Natural killer cell treated with Interleukin-12 subunit alpha and Interleukin-12 subunit beta and Interleukin-15 and Interleukin-18, amount 100 ng/mL, for 72 hours (primary cell): ENCODE measurements around the gene CORO1A. TPM values are rescaled to one million over a fixed set of nuclear protein-coding genes. Genes with fewer than 3 reads are reported as not detected.
A peak's percentile ranks its signal among the peaks of the same experiment; 100 is the strongest.
"Not testable (repeated sequence)": the region's sequence is repeated elsewhere in the genome, so short reads cannot be mapped to it uniquely, and the experiment has no call there.

Experiments
- ATAC-seq, 2 donors: fragments of 150-1000 bp; cut with Tn5 transposase in 1 of 2; sonication (Bioruptor Pico), chemical (Tn5 transposase) in 1 of 2; 2 replicates each; pipeline ENCODE4 v1.10.0; 2021
- DNase-seq: peaks from one replicate; pipeline ENCODE4 v3.0.0; 2022; ENCODE audit warnings: low spot score
- H3K27ac Mint-ChIP-seq, 2 donors: 1 replicate in 1 of 2; 2 replicates in 1 of 2; pipeline ENCODE4 v1.8.0; 2022; ENCODE audit warnings: mixed read lengths in 2 of 2, mild to moderate bottlenecking in 1 of 2, moderate library complexity in 1 of 2
- H3K27me3 Mint-ChIP-seq, 2 donors: 1 replicate in 1 of 2; 2 replicates in 1 of 2; pipeline ENCODE4 v1.8.0; 2022; ENCODE audit warnings: mixed read lengths in 2 of 2
- H3K36me3 Mint-ChIP-seq: one replicate; pipeline ENCODE4 v1.8.0; 2022; ENCODE audit warnings: mixed read lengths
- H3K4me1 Mint-ChIP-seq, 2 donors: 1 replicate in 1 of 2; 2 replicates in 1 of 2; pipeline ENCODE4 v1.8.0; 2022; ENCODE audit warnings: low read depth in 2 of 2, mixed read lengths in 2 of 2, mild to moderate bottlenecking in 1 of 2
- H3K4me3 Mint-ChIP-seq: one replicate; pipeline ENCODE4 v1.8.0; 2022; ENCODE audit warnings: mixed read lengths
- H3K9me3 Mint-ChIP-seq: 2 replicates; pipeline ENCODE4 v1.8.0; 2022; ENCODE audit warnings: mixed read lengths
- total RNA-seq, 2 donors: library from RNA; stranded (reverse); gene quantifications; one replicate each; pipeline ENCODE4 v1.2.3, GENCODE V29; 2022

Gene CORO1A
- total RNA-seq, 2 donors from 2014 or later: 987 to 1,615 TPM

GRCh38 chr16:30184096-30184890 lies 891 bp downstream of the CORO1A start:
- DNase-seq (peak; percentile 72), ATAC-seq (peak in 1 of 2 donors; percentile 34)
- H3K4me1 Mint-ChIP-seq: peaks cover 19 to 33% of the 10 kb centered on the region in 2 donors
- H3K27me3 Mint-ChIP-seq: no peaks in the 10 kb centered on the region
- peaks cover 11% of the 10 kb centered on the region for H3K36me3 Mint-ChIP-seq
- peak overlapping the region; percentile 98 for H3K4me3 Mint-ChIP-seq
- H3K27ac Mint-ChIP-seq: peak overlapping the region; percentile 95 to 98
- H3K9me3 Mint-ChIP-seq: no peaks in the 10 kb centered on the region

DNA sequence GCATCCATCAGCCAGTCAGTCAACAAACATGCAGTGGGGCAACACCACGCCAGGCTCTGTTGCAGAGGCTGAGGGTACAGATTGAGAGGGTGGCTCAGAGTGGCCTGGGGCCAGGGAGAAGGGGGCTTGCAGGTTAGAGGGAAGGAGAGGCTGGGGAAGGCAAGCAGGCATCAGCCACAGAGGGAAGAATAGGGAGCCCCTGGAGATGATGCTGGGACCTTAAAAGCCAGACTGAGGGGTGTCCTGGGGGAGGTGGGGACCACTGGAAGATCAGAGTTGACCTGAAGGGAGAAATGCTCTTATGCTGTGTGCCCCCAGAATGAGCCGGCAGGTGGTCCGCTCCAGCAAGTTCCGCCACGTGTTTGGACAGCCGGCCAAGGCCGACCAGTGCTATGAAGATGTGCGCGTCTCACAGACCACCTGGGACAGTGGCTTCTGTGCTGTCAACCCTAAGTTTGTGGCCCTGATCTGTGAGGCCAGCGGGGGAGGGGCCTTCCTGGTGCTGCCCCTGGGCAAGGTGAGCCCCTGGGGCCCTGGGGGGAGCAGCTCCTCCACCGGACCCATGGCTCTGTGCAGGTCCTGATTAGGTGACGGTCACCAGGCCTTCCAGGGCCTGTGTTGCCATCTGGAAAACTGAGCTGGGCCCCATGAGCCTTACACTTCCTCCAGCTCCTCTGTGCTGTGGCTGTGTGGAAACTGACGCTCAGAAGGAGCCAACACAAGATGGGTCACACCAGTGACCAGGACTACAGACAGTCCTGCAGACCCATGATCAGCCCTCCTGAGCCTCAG lies 1.7 kb downstream of the CORO1A start:
- Mint-ChIP-seq H3K4me3 (peak overlapping the region; percentile 98), H3K36me3 (peaks cover 11% of the 10 kb centered on the region), H3K27ac (peak overlapping the region; percentile 95 to 98), H3K27me3 (no peaks in the 10 kb centered on the region), H3K4me1 (peaks cover 19 to 33% of the 10 kb centered on the region in 2 donors), H3K9me3 (no peaks in the 10 kb centered on the region)
- ATAC-seq (peak; percentile 13 to 48), DNase-seq (peak; percentile 62)

DNA sequence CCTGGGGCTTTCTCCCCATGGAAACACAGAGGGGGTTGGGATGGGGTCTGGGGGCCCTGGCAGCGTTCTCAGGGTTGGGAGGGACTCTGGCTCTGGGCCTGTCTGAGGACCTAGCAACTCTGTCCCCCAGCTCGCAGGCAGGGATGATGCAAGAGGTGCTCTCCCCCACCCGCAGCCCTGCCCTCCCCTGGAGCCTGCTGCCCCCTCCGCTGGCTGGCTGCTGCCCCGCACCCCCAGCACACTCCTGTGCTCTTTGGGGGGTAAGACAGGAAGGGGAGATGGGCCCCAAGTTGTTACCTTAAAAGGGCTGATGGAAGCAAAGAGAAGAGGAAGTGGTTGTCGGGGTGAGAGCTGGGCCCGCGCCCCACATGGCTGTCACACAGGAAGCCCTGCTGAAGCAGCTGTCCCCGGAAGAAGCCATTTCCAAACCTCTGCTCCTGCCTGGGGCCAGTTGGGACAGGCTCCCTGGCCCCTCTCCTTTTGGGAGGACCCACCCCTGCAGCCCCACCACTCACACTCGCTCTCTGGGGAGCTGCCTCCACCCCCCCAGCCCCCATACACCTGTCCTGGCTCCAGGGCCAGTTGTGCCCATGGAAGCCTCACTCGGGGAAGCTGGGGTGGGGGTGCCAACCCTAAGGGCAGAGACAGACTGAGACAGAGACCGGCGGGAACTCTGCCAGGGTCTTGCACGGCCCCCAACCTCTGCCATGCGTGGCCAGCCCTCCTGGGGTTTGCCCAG lies 2.5 kb downstream of the CORO1A start:
- H3K9me3 Mint-ChIP-seq: no peaks in the 10 kb centered on the region
- H3K4me1 Mint-ChIP-seq: peaks cover 19 to 30% of the 10 kb centered on the region in 2 donors
- ATAC-seq: peak; percentile 74 to 87
- H3K36me3 Mint-ChIP-seq: peaks cover 11% of the 10 kb centered on the region
- peak overlapping the region; percentile 98 for H3K4me3 Mint-ChIP-seq
- DNase-seq: peak; percentile 95
- no peaks in the 10 kb centered on the region for H3K27me3 Mint-ChIP-seq
- H3K27ac Mint-ChIP-seq: peak overlapping the region; percentile 95 to 98

GRCh38 chr16:30186444-30186781 lies 3.0 kb downstream of the CORO1A start:
- Mint-ChIP-seq H3K36me3 (peaks cover 11% of the 10 kb centered on the region), H3K4me1 (peaks cover 19 to 29% of the 10 kb centered on the region in 2 donors), H3K27ac (peak overlapping the region; percentile 95 to 98), H3K4me3 (peak overlapping the region; percentile 98), H3K9me3 (no peaks in the 10 kb centered on the region), H3K27me3 (no peaks in the 10 kb centered on the region)
- ATAC-seq (peak in 1 of 2 donors; percentile 3), DNase-seq (no peak)

DNA sequence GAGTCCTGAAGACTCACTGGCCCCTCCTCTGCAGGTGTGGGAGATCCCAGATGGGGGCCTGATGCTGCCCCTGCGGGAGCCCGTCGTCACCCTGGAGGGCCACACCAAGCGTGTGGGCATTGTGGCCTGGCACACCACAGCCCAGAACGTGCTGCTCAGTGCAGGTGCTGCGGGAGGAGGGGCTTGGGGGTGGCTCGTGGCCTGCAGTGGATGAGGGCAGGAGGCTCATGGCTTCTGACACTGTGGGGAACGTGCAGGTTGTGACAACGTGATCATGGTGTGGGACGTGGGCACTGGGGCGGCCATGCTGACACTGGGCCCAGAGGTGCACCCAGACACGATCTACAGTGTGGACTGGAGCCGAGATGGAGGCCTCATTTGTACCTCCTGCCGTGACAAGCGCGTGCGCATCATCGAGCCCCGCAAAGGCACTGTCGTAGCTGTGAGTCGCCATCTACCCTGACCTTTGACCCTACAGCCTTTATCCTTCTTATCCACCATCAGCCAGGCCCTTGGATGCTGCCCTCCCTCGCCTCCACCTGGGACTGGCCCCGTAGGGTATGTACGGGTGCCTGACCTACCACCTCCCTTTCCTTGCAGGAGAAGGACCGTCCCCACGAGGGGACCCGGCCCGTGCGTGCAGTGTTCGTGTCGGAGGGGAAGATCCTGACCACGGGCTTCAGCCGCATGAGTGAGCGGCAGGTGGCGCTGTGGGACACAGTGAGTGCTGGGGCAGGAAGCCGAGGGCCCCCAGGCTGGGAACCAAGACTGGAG lies 3.6 kb downstream of the CORO1A start:
- Mint-ChIP-seq H3K9me3 (no peaks in the 10 kb centered on the region), H3K36me3 (peaks cover 11% of the 10 kb centered on the region), H3K4me3 (peak overlapping the region; percentile 98), H3K27ac (peak overlapping the region; percentile 95 to 98), H3K27me3 (no peaks in the 10 kb centered on the region), H3K4me1 (peaks cover 17 to 28% of the 10 kb centered on the region in 2 donors)
- ATAC-seq (peak; percentile 26 to 29), DNase-seq (peak; percentile 86)

DNA sequence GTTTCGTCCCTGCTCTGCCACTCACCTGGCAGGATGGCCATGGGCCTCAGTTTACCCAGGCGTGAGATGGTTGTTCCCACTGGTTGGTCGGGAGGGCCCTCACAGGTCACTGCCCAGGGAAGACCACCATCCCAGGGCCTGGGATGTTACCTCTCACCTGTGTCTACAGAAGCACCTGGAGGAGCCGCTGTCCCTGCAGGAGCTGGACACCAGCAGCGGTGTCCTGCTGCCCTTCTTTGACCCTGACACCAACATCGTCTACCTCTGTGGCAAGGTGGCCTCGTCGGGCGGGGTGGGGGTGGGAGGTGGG lies 4.1 kb downstream of the CORO1A start:
- H3K27ac Mint-ChIP-seq: peak overlapping the region; percentile 95 to 98
- DNase-seq (no peak), ATAC-seq (no peak)
- peaks cover 11% of the 10 kb centered on the region for H3K36me3 Mint-ChIP-seq
- peaks cover 12 to 23% of the 10 kb centered on the region in 2 donors for H3K4me1 Mint-ChIP-seq
- no peaks in the 10 kb centered on the region for H3K9me3 Mint-ChIP-seq
- peak overlapping the region; percentile 98 for H3K4me3 Mint-ChIP-seq
- H3K27me3 Mint-ChIP-seq: no peaks in the 10 kb centered on the region

- Mint-ChIP-seq H3K36me3 (peaks cover 11% of the 10 kb centered on the region), H3K4me1 (peaks cover 9 to 21% of the 10 kb centered on the region in 2 donors), H3K27ac (peak overlapping the region in 1 of 2 donors; percentile 98), H3K4me3 (peak overlapping the region; percentile 27), H3K27me3 (no peaks in the 10 kb centered on the region), H3K9me3 (no peaks in the 10 kb centered on the region)
- DNase-seq (peak; percentile 60), ATAC-seq (no peak)
Measured at GRCh38 chr16:30187971-30188561, 4.7 kb downstream of the CORO1A start.

- not testable (repeated sequence) for H3K9me3 Mint-ChIP-seq, H3K36me3 Mint-ChIP-seq, H3K27me3 Mint-ChIP-seq, DNase-seq, H3K27ac Mint-ChIP-seq, H3K4me3 Mint-ChIP-seq, ATAC-seq
- H3K4me1 Mint-ChIP-seq: peaks cover 9 to 11% of the 10 kb centered on the region in 2 donors
Measured at GRCh38 chr16:30191158-30191557, 7.8 kb downstream of the CORO1A start.

- H3K4me3 Mint-ChIP-seq, DNase-seq, H3K9me3 Mint-ChIP-seq, H3K4me1 Mint-ChIP-seq, H3K27me3 Mint-ChIP-seq, H3K36me3 Mint-ChIP-seq, H3K27ac Mint-ChIP-seq: not testable (repeated sequence)
- peak; percentile 1 to 4 for ATAC-seq
Measured at GRCh38 chr16:30193098-30193497, 9.7 kb downstream of the CORO1A start.

- H3K36me3 Mint-ChIP-seq, H3K27me3 Mint-ChIP-seq, H3K27ac Mint-ChIP-seq, H3K9me3 Mint-ChIP-seq, H3K4me1 Mint-ChIP-seq, H3K4me3 Mint-ChIP-seq, DNase-seq: not testable (repeated sequence)
- peak; percentile 94 to 95 for ATAC-seq
Measured at GRCh38 chr16:30193615-30194014, 10.2 kb downstream of the CORO1A start, which contains the start of the genes BOLA2B and SLX1A. BOLA2B (minus strand) TSS chr16:30193666; CDS start chr16:30193595, 71 bp downstream. SLX1A (plus strand) TSS chr16:30193875; CDS start chr16:30194085, 210 bp downstream.

- peak; percentile 89 to 91 for ATAC-seq
- not testable (repeated sequence) for H3K27me3 Mint-ChIP-seq, H3K36me3 Mint-ChIP-seq, DNase-seq, H3K4me1 Mint-ChIP-seq, H3K9me3 Mint-ChIP-seq, H3K4me3 Mint-ChIP-seq, H3K27ac Mint-ChIP-seq
Measured at GRCh38 chr16:30194172-30194925, 10.9 kb downstream of the CORO1A start.

DNA sequence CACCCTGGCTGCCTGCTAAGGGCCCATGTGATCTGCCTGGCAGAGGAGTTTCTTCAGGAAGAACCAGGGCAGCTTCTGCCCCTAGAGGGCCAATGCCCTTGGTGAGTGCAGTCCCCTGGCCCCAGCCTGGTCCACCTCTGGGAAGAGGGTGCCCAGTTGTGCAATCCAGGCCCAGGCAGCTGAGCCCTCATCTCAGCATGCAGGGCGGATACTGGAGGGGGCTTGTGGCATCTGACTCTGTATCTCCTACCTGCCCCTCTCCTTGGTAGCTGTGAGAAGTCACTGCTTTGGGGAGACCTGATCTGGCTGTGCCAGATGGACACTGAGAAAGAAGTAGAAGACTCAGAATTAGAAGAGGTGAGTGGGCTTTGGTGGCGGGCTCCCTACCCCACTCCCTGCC lies 13.6 kb downstream of the CORO1A start:
- DNase-seq, H3K4me1 Mint-ChIP-seq, ATAC-seq, H3K4me3 Mint-ChIP-seq, H3K36me3 Mint-ChIP-seq, H3K27ac Mint-ChIP-seq, H3K9me3 Mint-ChIP-seq, H3K27me3 Mint-ChIP-seq: not testable (repeated sequence)
